ENCODE measurements around the gene ATF7.

ATF7 gene

GRCh38 chr12:53500776-53501614 lies 125.2 kb downstream of the ATF7 start, which contains the start of gene TARBP2 (continued):
- TF ChIP-seq RARB (CRISPR knock-in tag; IDR thresholded peaks at IDR 0.05) (no peak), ARNTL (CRISPR knock-in tag; IDR thresholded peaks at IDR 0.05; ENCODE audit: borderline replicate concordance, low read depth) (no peak), ISL1 (CRISPR knock-in tag; IDR thresholded peaks at IDR 0.05) (0 out of 2 replicates have a peak, but pooled peaks have one; percentile 16)

- ATAC-seq, result peak; percentile 73
Observed at GRCh38 chr12:53500142-53500775, 125.9 kb downstream of the ATF7 start.

GRCh38 chr12:53499266-53500141 lies 126.7 kb downstream of the ATF7 start, which contains the start of gene MAP3K12:
MAP3K12 (minus strand) TSS chr12:53499458; CDS start chr12:53487391, 12,067 bp downstream.
- peak; percentile 44 for ATAC-seq
- no peak for TF ChIP-seq GLIS3 (CRISPR knock-in tag; IDR thresholded peaks at IDR 0.05)
- TF ChIP-seq ZFP3 (CRISPR knock-in tag; IDR thresholded peaks at IDR 0.05), result peak; percentile 37; the same call in 1 of the 2 replicates
- TF ChIP-seq CSDC2 (CRISPR knock-in tag; IDR thresholded peaks at IDR 0.05), result 0 out of 2 replicates have a peak, but pooled peaks have one; percentile 27
- TF ChIP-seq TCF4 (CRISPR knock-in tag; IDR thresholded peaks at IDR 0.05; ENCODE audit: borderline replicate concordance), result no peak

More at GRCh38 chr12:53500142-53500775, 125.9 kb downstream of the ATF7 start:
- TF ChIP-seq PATZ1 (CRISPR knock-in tag; IDR thresholded peaks at IDR 0.05; ENCODE audit: borderline replicate concordance), result no peak
- no peak for TF ChIP-seq ZNF8 (CRISPR knock-in tag; IDR thresholded peaks at IDR 0.05)
- no peak for TF ChIP-seq TCF4 (CRISPR knock-in tag; IDR thresholded peaks at IDR 0.05; ENCODE audit: borderline replicate concordance)
- no peak for TF ChIP-seq ISL1 (CRISPR knock-in tag; IDR thresholded peaks at IDR 0.05)
- 0 out of 2 replicates have a peak, but pooled peaks have one; percentile 45 for TF ChIP-seq ESRRG (CRISPR knock-in tag; IDR thresholded peaks at IDR 0.05)
- no peak for TF ChIP-seq GLIS3 (CRISPR knock-in tag; IDR thresholded peaks at IDR 0.05)

GRCh38 chr12:53498235-53498630 lies 127.9 kb downstream of the ATF7 start:
- TF ChIP-seq OSR1 (CRISPR knock-in tag; IDR thresholded peaks at IDR 0.05) (no peak), ZC3H10 (CRISPR knock-in tag; IDR thresholded peaks at IDR 0.05) (no peak), TCF4 (CRISPR knock-in tag; IDR thresholded peaks at IDR 0.05; ENCODE audit: borderline replicate concordance) (no peak), ZFP3 (CRISPR knock-in tag; IDR thresholded peaks at IDR 0.05) (no peak), ESRRG (CRISPR knock-in tag; IDR thresholded peaks at IDR 0.05) (no peak), SNAI2 (CRISPR knock-in tag; IDR thresholded peaks at IDR 0.05) (no peak), TSHZ2 (CRISPR knock-in tag; IDR thresholded peaks at IDR 0.05) (no peak), RARB (CRISPR knock-in tag; IDR thresholded peaks at IDR 0.05) (no peak), CSDC2 (CRISPR knock-in tag; IDR thresholded peaks at IDR 0.05) (no peak), GLIS3 (CRISPR knock-in tag; IDR thresholded peaks at IDR 0.05) (no peak), TOX (CRISPR knock-in tag; IDR thresholded peaks at IDR 0.05; ENCODE audit: borderline replicate concordance) (no peak), ARNTL (CRISPR knock-in tag; IDR thresholded peaks at IDR 0.05; ENCODE audit: borderline replicate concordance, low read depth) (no peak), ISL1 (CRISPR knock-in tag; IDR thresholded peaks at IDR 0.05) (no peak), PATZ1 (CRISPR knock-in tag; IDR thresholded peaks at IDR 0.05; ENCODE audit: borderline replicate concordance) (no peak), ZNF70 (CRISPR knock-in tag; IDR thresholded peaks at IDR 0.05) (no peak), PPARA (CRISPR knock-in tag; IDR thresholded peaks at IDR 0.05; ENCODE audit: borderline replicate concordance) (no peak), ZFP30 (CRISPR knock-in tag; IDR thresholded peaks at IDR 0.05) (no peak), CSRNP3 (CRISPR knock-in tag; IDR thresholded peaks at IDR 0.05) (no peak), POU6F1 (CRISPR knock-in tag; IDR thresholded peaks at IDR 0.05; ENCODE audit: borderline replicate concordance, low read depth) (no peak), ZNF565 (CRISPR knock-in tag; conservative IDR thresholded peaks at IDR 0.05; ENCODE audit: low read depth) (no peak)
- ATAC-seq, result no peak
